Osteocyte (in vitro differentiated cells): ENCODE measurements around the gene PRKG1. TPM values are rescaled to one million over a fixed set of nuclear protein-coding genes. Genes with fewer than 3 reads are reported as not detected.

Experiments
- DNase-seq: peaks from one replicate; pipeline ENCODE4 v3.0.0; 2021; ENCODE audit warnings: mixed read lengths; ENCODE audit not compliant: unreplicated experiment; ENCODE audit errors: extremely low spot score
- H3K27ac Mint-ChIP-seq: one replicate; pipeline ENCODE4 v1.8.0; 2021; ENCODE audit warnings: mild to moderate bottlenecking, mixed read lengths; ENCODE audit not compliant: unreplicated experiment
- H3K27me3 Mint-ChIP-seq: one replicate; pipeline ENCODE4 v1.8.0; 2021; ENCODE audit warnings: mixed read lengths; ENCODE audit not compliant: unreplicated experiment
- H3K36me3 Mint-ChIP-seq: one replicate; pipeline ENCODE4 v1.8.0; 2021; ENCODE audit warnings: mixed read lengths; ENCODE audit not compliant: unreplicated experiment
- H3K4me1 Mint-ChIP-seq: one replicate; pipeline ENCODE4 v1.8.0; 2021; ENCODE audit warnings: mixed read lengths; ENCODE audit not compliant: unreplicated experiment
- H3K4me3 Mint-ChIP-seq: one replicate; pipeline ENCODE4 v1.8.0; 2021; ENCODE audit warnings: mild to moderate bottlenecking, moderate library complexity, mixed read lengths; ENCODE audit not compliant: unreplicated experiment
- H3K9me3 Mint-ChIP-seq: one replicate; pipeline ENCODE4 v1.8.0; 2021; ENCODE audit warnings: mixed read lengths; ENCODE audit not compliant: unreplicated experiment
- total RNA-seq: library from RNA; stranded (reverse); gene quantifications from 2 replicates; pipeline ENCODE4 v1.2.1, GENCODE V29; 2021
- TF ChIP-seq, protein P1 (sequence below): fragments of 200-600 bp; sonication (generic); IDR thresholded peaks from 2 replicates; pipeline ENCODE4 v1.5.0; 2021; ENCODE audit warnings: antibody characterized with exemption, mild to moderate bottlenecking, moderate library complexity

The PRKG1 gene
- total RNA-seq, 1 donor from 2014 or later = 10.8 TPM

- Mint-ChIP-seq H3K9me3 (no peaks in the 10 kb centered on the region), H3K27me3 (no peaks in the 10 kb centered on the region), H3K4me1 (peaks cover 7% of the 10 kb centered on the region), H3K27ac (no peak overlapping the region), H3K36me3 (no peaks in the 10 kb centered on the region), H3K4me3 (no peak overlapping the region)
- TF ChIP-seq, protein P1, sequence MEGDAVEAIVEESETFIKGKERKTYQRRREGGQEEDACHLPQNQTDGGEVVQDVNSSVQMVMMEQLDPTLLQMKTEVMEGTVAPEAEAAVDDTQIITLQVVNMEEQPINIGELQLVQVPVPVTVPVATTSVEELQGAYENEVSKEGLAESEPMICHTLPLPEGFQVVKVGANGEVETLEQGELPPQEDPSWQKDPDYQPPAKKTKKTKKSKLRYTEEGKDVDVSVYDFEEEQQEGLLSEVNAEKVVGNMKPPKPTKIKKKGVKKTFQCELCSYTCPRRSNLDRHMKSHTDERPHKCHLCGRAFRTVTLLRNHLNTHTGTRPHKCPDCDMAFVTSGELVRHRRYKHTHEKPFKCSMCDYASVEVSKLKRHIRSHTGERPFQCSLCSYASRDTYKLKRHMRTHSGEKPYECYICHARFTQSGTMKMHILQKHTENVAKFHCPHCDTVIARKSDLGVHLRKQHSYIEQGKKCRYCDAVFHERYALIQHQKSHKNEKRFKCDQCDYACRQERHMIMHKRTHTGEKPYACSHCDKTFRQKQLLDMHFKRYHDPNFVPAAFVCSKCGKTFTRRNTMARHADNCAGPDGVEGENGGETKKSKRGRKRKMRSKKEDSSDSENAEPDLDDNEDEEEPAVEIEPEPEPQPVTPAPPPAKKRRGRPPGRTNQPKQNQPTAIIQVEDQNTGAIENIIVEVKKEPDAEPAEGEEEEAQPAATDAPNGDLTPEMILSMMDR = no peak
- no peak for DNase-seq
Observed at GRCh38 chr10:52129410-52130178, 1055.3 kb downstream of the PRKG1 start.

DNA sequence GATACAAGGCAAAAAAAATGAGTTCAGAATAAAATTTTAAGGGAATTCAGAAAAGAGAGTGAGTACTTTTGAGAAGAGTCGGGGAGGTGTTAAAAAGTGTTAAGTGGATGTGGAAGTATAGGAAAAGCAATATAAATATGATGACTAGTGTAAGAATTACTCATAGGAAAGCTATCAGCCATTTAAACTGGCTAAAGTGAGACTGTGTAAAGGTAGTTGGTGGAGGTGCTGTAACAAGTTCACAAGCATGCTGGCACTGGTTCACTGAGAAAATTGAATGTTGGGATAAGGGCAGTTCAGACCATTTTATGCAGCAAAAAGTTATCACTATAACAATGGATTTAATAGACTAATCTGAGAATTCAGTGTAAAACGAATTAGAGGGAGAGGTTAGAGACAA, 1060.8 kb downstream of the PRKG1 start:
- Mint-ChIP-seq H3K27ac (no peak overlapping the region), H3K27me3 (no peaks in the 10 kb centered on the region), H3K4me3 (no peak overlapping the region), H3K36me3 (no peaks in the 10 kb centered on the region), H3K4me1 (peaks cover 2% of the 10 kb centered on the region), H3K9me3 (no peaks in the 10 kb centered on the region)
- TF ChIP-seq, protein P1 = no peak
- no peak for DNase-seq

GRCh38 chr10:52136921-52137320, 1062.6 kb downstream of the PRKG1 start:
- H3K9me3 Mint-ChIP-seq = no peaks in the 10 kb centered on the region
- TF ChIP-seq, protein P1 = no peak
- H3K4me3 Mint-ChIP-seq = no peak overlapping the region
- no peak overlapping the region for H3K27ac Mint-ChIP-seq
- H3K27me3 Mint-ChIP-seq = no peaks in the 10 kb centered on the region
- peaks cover 2% of the 10 kb centered on the region for H3K4me1 Mint-ChIP-seq
- no peaks in the 10 kb centered on the region for H3K36me3 Mint-ChIP-seq
- DNase-seq = no peak

GRCh38 chr10:52143338-52143737, 1069.1 kb downstream of the PRKG1 start:
- TF ChIP-seq, protein P1 = no peak
- DNase-seq = no peak
- no peak overlapping the region for H3K4me3 Mint-ChIP-seq
- peaks cover 19% of the 10 kb centered on the region for H3K4me1 Mint-ChIP-seq
- no peaks in the 10 kb centered on the region for H3K36me3 Mint-ChIP-seq
- H3K27ac Mint-ChIP-seq = no peak overlapping the region
- H3K27me3 Mint-ChIP-seq = no peaks in the 10 kb centered on the region
- H3K9me3 Mint-ChIP-seq = no peaks in the 10 kb centered on the region

- H3K4me1 Mint-ChIP-seq = peaks cover 19% of the 10 kb centered on the region
- no peak overlapping the region for H3K27ac Mint-ChIP-seq
- no peak overlapping the region for H3K4me3 Mint-ChIP-seq
- no peaks in the 10 kb centered on the region for H3K27me3 Mint-ChIP-seq
- no peak for DNase-seq
- H3K9me3 Mint-ChIP-seq = no peaks in the 10 kb centered on the region
- TF ChIP-seq, protein P1 = no peak
- H3K36me3 Mint-ChIP-seq = no peaks in the 10 kb centered on the region
Observed at GRCh38 chr10:52145636-52146035, 1071.3 kb downstream of the PRKG1 start.
